Cardiac muscle cell (in vitro differentiated cells and primary cell): ENCODE data around the gene NECTIN1. TPM values are rescaled to one million over a fixed set of nuclear protein-coding genes. Genes with fewer than 3 reads are reported as not detected.

Experiments used
- DNase-seq, 2 donors: peaks; one replicate each; pipeline versions ENCODE4 v3.0.0 to v3.0.0-alpha.2; 2010 to 2017; ENCODE audit warnings: low read depth in 1 of 2, low spot score in 1 of 2
- H3K27ac ChIP-seq: fragments of 200-600 bp; sonication (generic); 2 replicates; pipeline ENCODE4 v1.5.1; 2016
- H3K27me3 ChIP-seq: fragments of 200-600 bp; sonication (generic); 2 replicates; pipeline ENCODE4 v1.6.0; 2016; ENCODE audit warnings: control low read depth
- H3K36me3 ChIP-seq: fragments of 200-600 bp; sonication (generic); 2 replicates; pipeline ENCODE4 v1.5.1; 2016; ENCODE audit warnings: control low read depth
- H3K4me1 ChIP-seq: fragments of 200-600 bp; sonication (generic); 2 replicates; pipeline ENCODE4 v1.8.1; 2017; ENCODE audit warnings: low read depth, mild to moderate bottlenecking, mixed run types
- H3K4me3 ChIP-seq: fragments of 200-600 bp; sonication (generic); 2 replicates; pipeline ENCODE4 v1.5.1; 2016; ENCODE audit warnings: mild to moderate bottlenecking
- H3K9me3 ChIP-seq: fragments of 200-600 bp; sonication (generic); 2 replicates; pipeline ENCODE4 v1.5.1; 2017; ENCODE audit warnings: low read depth, mild to moderate bottlenecking, control low read depth
- CTCF ChIP-seq: IDR thresholded peaks from 2 replicates; pipeline ENCODE4 v1.5.1; 2012; ENCODE audit warnings: low read depth, mild to moderate bottlenecking, low read length
- polyA plus RNA-seq: library from polyadenylated mRNA; unstranded; fragments of >200 nt; fragmentation: Nextera tagmentation; extraction: Ambion mirVana; gene quantifications from 2 replicates; pipeline ENCODE4 v1.2.1, GENCODE V29; 2016
- total RNA-seq: library from RNA; depleted of rRNA; stranded (reverse); fragments of >200 nt; gene quantifications from 2 replicates; pipeline ENCODE4 v1.2.3, GENCODE V29; 2016

Gene NECTIN1
- total and polyA plus RNA-seq, 2 experiments from 2014 or later: 5.2 to 9.1 TPM

GRCh38 chr11:119673759-119674336 lies 55.2 kb downstream of the NECTIN1 start:
- no peaks in the 10 kb centered on the region for H3K36me3 ChIP-seq
- H3K4me1 ChIP-seq: no peaks in the 10 kb centered on the region
- H3K27me3 ChIP-seq: no peaks in the 10 kb centered on the region
- H3K9me3 ChIP-seq: no peaks in the 10 kb centered on the region
- no peak overlapping the region for H3K27ac ChIP-seq
- no peak for TF ChIP-seq CTCF
- H3K4me3 ChIP-seq: no peak overlapping the region
- DNase-seq: no peak

GRCh38 chr11:119673052-119673758 lies 55.8 kb downstream of the NECTIN1 start:
- no peak overlapping the region for H3K4me3 ChIP-seq
- no peak for DNase-seq
- no peak for TF ChIP-seq CTCF
- H3K9me3 ChIP-seq: no peaks in the 10 kb centered on the region
- H3K27ac ChIP-seq: no peak overlapping the region
- no peaks in the 10 kb centered on the region for H3K36me3 ChIP-seq
- no peaks in the 10 kb centered on the region for H3K27me3 ChIP-seq
- H3K4me1 ChIP-seq: no peaks in the 10 kb centered on the region

- Histone ChIP-seq H3K36me3 (no peaks in the 10 kb centered on the region), H3K27ac (no peak overlapping the region), H3K9me3 (no peaks in the 10 kb centered on the region), H3K4me3 (no peak overlapping the region), H3K27me3 (no peaks in the 10 kb centered on the region), H3K4me1 (no peaks in the 10 kb centered on the region)
- DNase-seq: no peak
- TF ChIP-seq CTCF: no peak
Observed at GRCh38 chr11:119672597-119672996, 56.4 kb downstream of the NECTIN1 start.

GRCh38 chr11:119671561-119672015 lies 57.4 kb downstream of the NECTIN1 start:
- H3K9me3 ChIP-seq: no peaks in the 10 kb centered on the region
- no peaks in the 10 kb centered on the region for H3K27me3 ChIP-seq
- peak in 1 of 2 donors; percentile 68 for DNase-seq
- TF ChIP-seq CTCF: no peak
- no peaks in the 10 kb centered on the region for H3K36me3 ChIP-seq
- no peaks in the 10 kb centered on the region for H3K4me1 ChIP-seq
- H3K4me3 ChIP-seq: no peak overlapping the region
- no peak overlapping the region for H3K27ac ChIP-seq

- Histone ChIP-seq H3K36me3 (no peaks in the 10 kb centered on the region), H3K27me3 (no peaks in the 10 kb centered on the region), H3K4me3 (no peak overlapping the region), H3K9me3 (no peaks in the 10 kb centered on the region), H3K27ac (no peak overlapping the region), H3K4me1 (no peaks in the 10 kb centered on the region)
- no peak for TF ChIP-seq CTCF
- peak in 1 of 2 donors; percentile 97 for DNase-seq
Observed at GRCh38 chr11:119671051-119671450, 57.9 kb downstream of the NECTIN1 start.
